Measurements from ENCODE around the gene PEX12.
"Not testable (repeated sequence)": the region's sequence is repeated elsewhere in the genome, so short reads cannot be mapped to it uniquely, and the experiment has no call there.

Gene PEX12

DNA sequence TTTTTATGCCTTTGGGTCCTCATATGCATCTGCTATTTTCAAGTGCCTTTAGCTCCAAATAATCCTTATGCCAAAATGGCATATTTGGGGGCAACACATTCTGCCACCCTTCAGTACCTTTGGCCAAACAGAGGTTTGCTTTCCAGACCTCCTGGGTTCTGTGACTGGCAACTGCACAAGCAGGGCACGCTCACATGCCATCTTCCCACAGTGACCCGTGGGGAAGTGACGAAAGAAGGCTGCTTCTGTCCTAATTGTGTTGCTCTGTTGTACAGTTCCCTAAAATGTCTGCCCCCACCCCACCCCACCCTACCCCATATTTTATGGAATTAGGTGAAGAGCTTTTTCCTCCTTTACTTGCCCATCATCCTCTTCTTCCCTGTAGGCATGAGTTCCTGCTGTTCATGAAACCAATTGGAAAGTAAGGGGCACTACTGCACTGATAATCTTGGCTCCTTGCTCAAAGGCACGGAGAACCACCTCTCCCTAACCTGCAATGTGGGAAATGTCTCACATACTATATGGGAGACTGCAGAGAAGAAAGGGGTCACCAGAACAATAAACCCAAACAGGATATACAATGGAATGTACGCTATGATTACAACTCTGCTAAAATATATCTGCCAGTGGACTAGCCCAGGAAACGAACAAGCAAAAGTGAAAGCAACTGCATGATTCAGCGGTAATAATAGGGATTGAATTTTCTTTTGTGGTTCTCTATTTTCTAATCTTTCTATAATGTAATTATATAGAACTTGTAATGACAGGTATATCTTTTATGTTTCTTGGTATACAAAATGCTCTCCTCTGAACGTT, 37.6 kb downstream of the PEX12 start:
- Histone ChIP-seq H3K36me3 (no peaks in the 10 kb centered on the region), H3K9me3 (no peaks in the 10 kb centered on the region), H3K4me1 (no peaks in the 10 kb centered on the region), H3K27me3 (peaks cover 47% of the 10 kb centered on the region), H3K4me3 (ENCODE audit: low read depth, low read length) (peak overlapping the region; percentile 19)
- TF ChIP-seq CTCF (IDR thresholded peaks at IDR 0.05; ENCODE audit: low read depth, low read length) = no peak
- no peak for DNase-seq

- TF ChIP-seq CTCF (IDR thresholded peaks at IDR 0.05; ENCODE audit: low read depth, low read length) = no peak
- no peaks in the 10 kb centered on the region for H3K4me1 ChIP-seq
Measured at GRCh38 chr17:35539659-35540026, 38.7 kb downstream of the PEX12 start.

DNA sequence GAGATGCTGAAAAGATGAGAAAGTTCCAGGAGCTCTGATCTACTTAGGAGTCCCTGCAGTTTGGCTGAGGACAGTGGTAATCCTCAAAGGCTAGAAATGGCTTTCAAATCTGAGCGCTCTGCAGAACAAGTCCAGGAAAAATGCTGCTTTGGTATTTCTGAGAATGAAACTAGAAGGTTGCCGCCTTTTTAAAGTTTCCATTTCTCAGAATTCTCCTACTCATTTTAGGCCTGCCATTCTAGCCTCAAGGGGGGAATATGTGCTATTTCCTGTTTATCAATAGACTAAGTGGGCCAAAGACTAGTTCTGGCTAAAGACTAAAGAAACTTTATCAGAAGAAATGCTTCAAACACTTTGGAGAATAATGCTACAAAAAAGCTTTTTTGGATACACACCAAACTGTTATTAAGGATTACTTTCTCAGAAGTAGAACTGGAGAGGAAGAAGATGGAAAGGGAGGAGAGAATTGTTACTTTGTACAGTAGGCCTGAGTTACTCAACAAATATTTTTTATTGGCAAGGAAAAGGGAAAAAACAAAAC, 40.7 kb downstream of the PEX12 start, which contains the start of gene SLFN12L:
Gene SLFN12L (minus strand): TSS at position 78 of the 541 bp plus-strand sequence. CDS start 15,314 bp downstream, outside the sequence.
- no peak within 1 kb of the TSS for H3K4me3 ChIP-seq (ENCODE audit: low read depth, low read length)
- no peaks in the 10 kb centered on the region for H3K4me1 ChIP-seq
- H3K9me3 ChIP-seq = no peaks in the 10 kb centered on the region
- peaks cover 28% of the 10 kb centered on the region for H3K27me3 ChIP-seq
- no peaks in the 10 kb centered on the region for H3K36me3 ChIP-seq
- no peak for TF ChIP-seq CTCF (IDR thresholded peaks at IDR 0.05; ENCODE audit: low read depth, low read length)
- no peak for DNase-seq

More at GRCh38 chr17:35539659-35540026, 38.7 kb downstream of the PEX12 start:
- no peaks in the 10 kb centered on the region for H3K36me3 ChIP-seq
- H3K27me3 ChIP-seq = peaks cover 39% of the 10 kb centered on the region
- H3K9me3 ChIP-seq = no peaks in the 10 kb centered on the region
- H3K4me3 ChIP-seq (ENCODE audit: low read depth, low read length) = no peak overlapping the region
- DNase-seq = no peak

DNA sequence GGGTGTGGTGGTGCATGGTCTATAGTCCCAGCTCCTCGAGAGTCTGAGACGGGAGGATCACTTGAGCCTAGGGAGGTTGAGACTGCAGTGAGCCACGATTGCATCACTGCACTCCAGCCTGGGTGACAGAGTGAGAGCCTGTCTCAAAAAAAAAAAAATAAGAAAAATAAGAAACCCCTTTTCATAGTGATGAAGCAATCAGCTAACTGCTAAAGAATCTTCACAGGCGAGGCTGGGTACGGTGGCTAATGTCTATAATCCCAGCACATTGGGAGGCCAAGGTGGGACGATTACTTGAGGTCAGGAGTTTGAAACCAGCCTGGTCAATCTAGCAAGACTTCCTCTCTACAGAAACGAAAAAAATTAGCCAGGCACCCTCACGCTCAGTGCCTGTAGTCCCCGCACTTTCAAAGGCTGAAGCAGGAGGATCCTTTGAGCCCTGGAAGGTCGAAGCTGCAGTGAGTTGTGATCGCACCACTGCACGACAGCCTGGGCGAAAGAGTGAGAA, 41.7 kb downstream of the PEX12 start:
- Histone ChIP-seq H3K36me3 (no peaks in the 10 kb centered on the region), H3K27me3 (peaks cover 20% of the 10 kb centered on the region), H3K4me3 (ENCODE audit: low read depth, low read length) (no peak overlapping the region), H3K4me1 (no peaks in the 10 kb centered on the region), H3K9me3 (no peaks in the 10 kb centered on the region)
- DNase-seq = no peak
- TF ChIP-seq CTCF (IDR thresholded peaks at IDR 0.05; ENCODE audit: low read depth, low read length) = no peak

GRCh38 chr17:35535406-35535805, 43.0 kb downstream of the PEX12 start:
- not testable (repeated sequence) for H3K4me1 ChIP-seq; DNase-seq; H3K9me3 ChIP-seq; H3K36me3 ChIP-seq; H3K4me3 ChIP-seq (ENCODE audit: low read depth, low read length)
- H3K27me3 ChIP-seq = peaks cover 14% of the 10 kb centered on the region

DNA sequence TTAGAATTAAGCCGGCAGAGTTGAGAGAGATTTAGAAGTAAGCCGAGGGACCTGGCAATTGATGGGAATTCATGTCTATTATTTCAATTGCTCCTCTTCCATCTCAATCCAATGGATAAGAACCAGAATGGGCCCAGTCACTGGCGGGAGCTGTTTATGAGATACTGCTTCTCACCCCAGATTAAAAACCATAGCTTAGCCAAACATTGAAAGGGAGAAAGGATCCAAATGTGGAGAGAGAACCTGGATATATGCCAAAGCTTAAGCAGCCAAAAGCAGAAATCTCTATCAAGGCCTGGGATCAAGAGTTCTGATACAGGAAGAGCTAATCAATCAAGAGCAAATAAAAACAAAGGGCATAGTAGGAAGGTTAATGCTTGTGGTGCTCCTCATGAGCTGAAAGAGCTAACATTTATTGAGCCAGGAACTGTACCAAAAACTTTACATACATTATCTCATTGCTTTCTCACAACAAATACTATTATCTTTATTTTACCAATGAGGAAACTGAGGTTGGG, 43.7 kb downstream of the PEX12 start:
- H3K4me3 ChIP-seq (ENCODE audit: low read depth, low read length) = no peak overlapping the region
- no peaks in the 10 kb centered on the region for H3K9me3 ChIP-seq
- no peak for TF ChIP-seq CTCF (IDR thresholded peaks at IDR 0.05; ENCODE audit: low read depth, low read length)
- H3K4me1 ChIP-seq = no peaks in the 10 kb centered on the region
- no peaks in the 10 kb centered on the region for H3K36me3 ChIP-seq
- H3K27me3 ChIP-seq = peaks cover 7% of the 10 kb centered on the region
- DNase-seq = no peak

Measured in BE2C (cell line).